ENCODE measurements around the gene DYNLRB2. TPM values are rescaled to one million over a fixed set of nuclear protein-coding genes. Genes with fewer than 3 reads are reported as not detected.

DYNLRB2 gene
- total RNA-seq, 1 donor from 2014 or later: not detected

- DNase-seq (ENCODE audit: low spot score): no peak
- intact Hi-C loops (cut with DNase I): no loop called here
These were observed 50.5 kb downstream of the DYNLRB2 start for GRCh38 chr16:80591071-80591915.

GRCh38 chr16:80592273-80592672 is 51.5 kb downstream of the DYNLRB2 start:
- intact Hi-C loops (cut with DNase I): no loop called here
- DNase-seq (ENCODE audit: low spot score): no peak

- DNase-seq (ENCODE audit: low spot score): no peak
- intact Hi-C loops (cut with DNase I): no loop called here
These were observed 54.0 kb downstream of the DYNLRB2 start for GRCh38 chr16:80594756-80595155.

GRCh38 chr16:80596507-80597207 is 55.9 kb downstream of the DYNLRB2 start:
- intact Hi-C loops (cut with DNase I): no loop called here
- DNase-seq (ENCODE audit: low spot score): no peak

GRCh38 chr16:80599466-80599865 is 58.7 kb downstream of the DYNLRB2 start:
- no peak for DNase-seq (ENCODE audit: low spot score)
- intact Hi-C loops (cut with DNase I): no loop called here

All from cardiac septum (tissue), 1 donor.